WTC11 (cell line): ENCODE measurements around the gene KNSTRN.

Experiments used
- CTCF ChIP-seq: fragments of 200-600 bp; IDR thresholded peaks from 2 replicates; pipeline ENCODE4 v1.8.0; 2022; ENCODE audit warnings: antibody characterized with exemption
- USF2 ChIP-seq: sonication (generic); formaldehyde crosslinking; IDR thresholded peaks from 2 replicates; pipeline ENCODE4 v1.8.1; 2023; ENCODE audit warnings: mild to moderate bottlenecking, missing genetic modification reagents, moderate library complexity

GRCh38 chr15:40345225-40345866 is 37.2 kb upstream of the KNSTRN start:
- TF ChIP-seq CTCF, result no peak
- no peak for TF ChIP-seq USF2 (CRISPR knock-in tag)
